ENCODE data around the gene SLC29A4. TPM values are rescaled to one million over a fixed set of nuclear protein-coding genes. Genes with fewer than 3 reads are reported as not detected.
"Not testable (repeated sequence)": the region's sequence is repeated elsewhere in the genome, so short reads cannot be mapped to it uniquely, and the experiment has no call there.

Gene SLC29A4
- total RNA-seq, 2 donors from 2014 or later, result 0.14 to 0.21 TPM

GRCh38 chr7:5314864-5315263 lies 32.1 kb downstream of the SLC29A4 start:
- H3K4me3 ChIP-seq, result no peak overlapping the region
- ATAC-seq (ENCODE audit: insufficient number of reproducible peaks, low FRiP score, low read depth), result no peak
- no peaks in the 10 kb centered on the region for H3K4me1 ChIP-seq (ENCODE audit: control insufficient read depth in 1 of 2, low read depth in 2 of 2)
- DNase-seq (ENCODE audit: low spot score), result no peak
- TF ChIP-seq, protein P1, sequence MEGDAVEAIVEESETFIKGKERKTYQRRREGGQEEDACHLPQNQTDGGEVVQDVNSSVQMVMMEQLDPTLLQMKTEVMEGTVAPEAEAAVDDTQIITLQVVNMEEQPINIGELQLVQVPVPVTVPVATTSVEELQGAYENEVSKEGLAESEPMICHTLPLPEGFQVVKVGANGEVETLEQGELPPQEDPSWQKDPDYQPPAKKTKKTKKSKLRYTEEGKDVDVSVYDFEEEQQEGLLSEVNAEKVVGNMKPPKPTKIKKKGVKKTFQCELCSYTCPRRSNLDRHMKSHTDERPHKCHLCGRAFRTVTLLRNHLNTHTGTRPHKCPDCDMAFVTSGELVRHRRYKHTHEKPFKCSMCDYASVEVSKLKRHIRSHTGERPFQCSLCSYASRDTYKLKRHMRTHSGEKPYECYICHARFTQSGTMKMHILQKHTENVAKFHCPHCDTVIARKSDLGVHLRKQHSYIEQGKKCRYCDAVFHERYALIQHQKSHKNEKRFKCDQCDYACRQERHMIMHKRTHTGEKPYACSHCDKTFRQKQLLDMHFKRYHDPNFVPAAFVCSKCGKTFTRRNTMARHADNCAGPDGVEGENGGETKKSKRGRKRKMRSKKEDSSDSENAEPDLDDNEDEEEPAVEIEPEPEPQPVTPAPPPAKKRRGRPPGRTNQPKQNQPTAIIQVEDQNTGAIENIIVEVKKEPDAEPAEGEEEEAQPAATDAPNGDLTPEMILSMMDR (IDR thresholded peaks at IDR 0.05), result no peak
- H3K27ac ChIP-seq, result no peak overlapping the region
- H3K36me3 ChIP-seq, result peaks cover 78% of the 10 kb centered on the region
- H3K9me3 ChIP-seq, result peaks cover 8% of the 10 kb centered on the region
- H3K27me3 ChIP-seq (replicated peaks; ENCODE audit: insufficient read depth), result no peaks in the 10 kb centered on the region

GRCh38 chr7:5315761-5316160 lies 33.0 kb downstream of the SLC29A4 start:
- DNase-seq (ENCODE audit: low spot score), result no peak
- Histone ChIP-seq H3K27me3 (replicated peaks; ENCODE audit: insufficient read depth) (no peaks in the 10 kb centered on the region), H3K4me3 (no peak overlapping the region), H3K4me1 (ENCODE audit: control insufficient read depth in 1 of 2, low read depth in 2 of 2) (no peaks in the 10 kb centered on the region), H3K27ac (no peak overlapping the region), H3K36me3 (peaks cover 79% of the 10 kb centered on the region), H3K9me3 (peaks cover 8% of the 10 kb centered on the region)
- TF ChIP-seq, protein P1 (IDR thresholded peaks at IDR 0.05), result no peak
- ATAC-seq (ENCODE audit: insufficient number of reproducible peaks, low FRiP score, low read depth), result no peak

DNA sequence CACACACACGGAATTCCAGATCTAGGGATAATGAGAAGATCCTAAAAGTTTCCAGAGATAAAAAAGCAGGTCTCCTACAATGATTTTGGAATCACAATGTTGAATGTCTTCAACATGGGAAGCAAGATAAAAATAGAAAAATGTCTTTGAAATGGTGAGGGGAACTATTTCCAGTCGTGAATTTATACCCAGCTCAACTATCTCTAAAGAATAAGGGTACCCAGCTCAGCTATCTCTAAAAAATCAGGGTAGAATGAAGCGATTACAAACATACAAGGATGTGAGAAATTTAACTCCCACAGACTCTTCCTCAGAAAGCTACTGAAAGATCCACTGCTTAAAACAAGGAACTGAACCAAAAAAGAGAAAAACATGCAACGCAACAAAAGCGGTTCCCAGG lies 35.9 kb downstream of the SLC29A4 start:
- H3K9me3 ChIP-seq; H3K27me3 ChIP-seq (replicated peaks; ENCODE audit: insufficient read depth); DNase-seq (ENCODE audit: low spot score); ATAC-seq (ENCODE audit: insufficient number of reproducible peaks, low FRiP score, low read depth); H3K4me3 ChIP-seq; H3K27ac ChIP-seq; H3K4me1 ChIP-seq (ENCODE audit: control insufficient read depth in 1 of 2, low read depth in 2 of 2): not testable (repeated sequence)
- peaks cover 76% of the 10 kb centered on the region for H3K36me3 ChIP-seq

GRCh38 chr7:5320391-5320790 lies 37.6 kb downstream of the SLC29A4 start:
- Histone ChIP-seq H3K27ac (no peak overlapping the region), H3K36me3 (peaks cover 79% of the 10 kb centered on the region), H3K4me1 (ENCODE audit: control insufficient read depth in 1 of 2, low read depth in 2 of 2) (no peaks in the 10 kb centered on the region), H3K27me3 (replicated peaks; ENCODE audit: insufficient read depth) (no peaks in the 10 kb centered on the region), H3K9me3 (peaks cover 8% of the 10 kb centered on the region), H3K4me3 (no peak overlapping the region)
- TF ChIP-seq, protein P1 (IDR thresholded peaks at IDR 0.05), result no peak
- no peak for ATAC-seq (ENCODE audit: insufficient number of reproducible peaks, low FRiP score, low read depth)
- no peak for DNase-seq (ENCODE audit: low spot score)

- no peak for ATAC-seq (ENCODE audit: insufficient number of reproducible peaks, low FRiP score, low read depth)
- DNase-seq (ENCODE audit: low spot score), result no peak
- Histone ChIP-seq H3K9me3 (peaks cover 8% of the 10 kb centered on the region), H3K27me3 (replicated peaks; ENCODE audit: insufficient read depth) (no peaks in the 10 kb centered on the region), H3K36me3 (peaks cover 74% of the 10 kb centered on the region), H3K4me1 (ENCODE audit: control insufficient read depth in 1 of 2, low read depth in 2 of 2) (no peaks in the 10 kb centered on the region), H3K4me3 (no peak overlapping the region), H3K27ac (no peak overlapping the region)
- TF ChIP-seq, protein P1 (IDR thresholded peaks at IDR 0.05), result no peak
These were observed 38.2 kb downstream of the SLC29A4 start for GRCh38 chr7:5320802-5321396.

All from thoracic aorta (tissue), 2 donors.